LNCaP clone FGC (cell line): ENCODE results near the gene PAM.

Source experiments
- DNase-seq: peaks from one replicate; pipeline ENCODE4 v3.0.0-alpha.2; 2011; ENCODE audit warnings: low read depth
- H3K4me3 ChIP-seq: 2 replicates; pipeline ENCODE4 v1.5.1; 2011; ENCODE audit warnings: mild to moderate bottlenecking, low read depth, low read length, control low read depth
- CTCF ChIP-seq: IDR thresholded peaks from 2 replicates; pipeline ENCODE4 v1.5.1; 2012; ENCODE audit warnings: mild to moderate bottlenecking; ENCODE audit not compliant: control insufficient read depth, insufficient read depth; ENCODE audit errors: extremely low read depth

PAM gene

GRCh38 chr5:102910240-102911226 lies 155.4 kb downstream of the PAM start:
- H3K4me3 ChIP-seq, result no peak overlapping the region
- no peak for DNase-seq
- no peak for TF ChIP-seq CTCF

GRCh38 chr5:102911973-102912372 lies 156.9 kb downstream of the PAM start:
- DNase-seq, result no peak
- TF ChIP-seq CTCF, result no peak
- no peak overlapping the region for H3K4me3 ChIP-seq

- TF ChIP-seq CTCF, result no peak
Measured at GRCh38 chr5:102916109-102916508, 161.0 kb downstream of the PAM start.

GRCh38 chr5:102918986-102919610 lies 164.0 kb downstream of the PAM start:
- no peak for TF ChIP-seq CTCF
- H3K4me3 ChIP-seq, result no peak overlapping the region
- no peak for DNase-seq

More at GRCh38 chr5:102916109-102916508, 161.0 kb downstream of the PAM start:
- H3K4me3 ChIP-seq, result no peak overlapping the region
- DNase-seq, result no peak

GRCh38 chr5:102920762-102921161 lies 165.7 kb downstream of the PAM start:
- DNase-seq, result no peak
- no peak overlapping the region for H3K4me3 ChIP-seq
- no peak for TF ChIP-seq CTCF

- DNase-seq, result no peak
- no peak for TF ChIP-seq CTCF
- no peak overlapping the region for H3K4me3 ChIP-seq
Measured at GRCh38 chr5:102921341-102922044, 166.4 kb downstream of the PAM start.
